ENCODE results near the gene RARRES1. TPM values are rescaled to one million over a fixed set of nuclear protein-coding genes. Genes with fewer than 3 reads are reported as not detected.

The RARRES1 gene
- total and polyA plus RNA-seq, 2 experiments from 2014 or later: 36.9 to 73.1 TPM

- Histone ChIP-seq H3K4me2 (no peak overlapping the region), H3K9me3 (ENCODE audit: low read depth) (no peaks in the 10 kb centered on the region), H2AFZ (no peak overlapping the region), H3K9me2 (replicated peaks; ENCODE audit: insufficient read depth) (no peaks in the 10 kb centered on the region), H3K4me3 (no peak overlapping the region), H3K27ac (no peak overlapping the region), H4K20me1 (ENCODE audit: insufficient read depth, poor library complexity, severe bottlenecking) (no peaks in the 10 kb centered on the region), H3K4me1 (ENCODE audit: insufficient read depth) (no peaks in the 10 kb centered on the region), H3K79me2 (no peaks in the 10 kb centered on the region), H3K27me3 (no peaks in the 10 kb centered on the region), H3K36me3 (replicated peaks; ENCODE audit: insufficient read depth, low read depth) (no peaks in the 10 kb centered on the region)
- WGBS (ENCODE audit: low lambda C conversion rate, missing lambda C conversion rate): 91% methylated on average over 5 of the region's 5 CpGs
- no peak for DNase-seq (ENCODE audit: low spot score)
- TF ChIP-seq EZH2phosphoT487 (IDR thresholded peaks at IDR 0.05; ENCODE audit: low read depth, severe bottlenecking, unreplicated experiment) (no peak), EZH2 (IDR thresholded peaks at IDR 0.05; ENCODE audit: borderline replicate concordance) (no peak), CTCF (IDR thresholded peaks at IDR 0.05; ENCODE audit: poor library complexity) (no peak)
Measured at GRCh38 chr3:158753854-158754253, 21.6 kb upstream of the RARRES1 start.

- WGBS (ENCODE audit: low lambda C conversion rate, missing lambda C conversion rate): 59% methylated on average over 1 of the region's 1 CpG
- TF ChIP-seq EZH2 (IDR thresholded peaks at IDR 0.05; ENCODE audit: borderline replicate concordance): no peak
- no peak overlapping the region for H3K4me3 ChIP-seq
- no peaks in the 10 kb centered on the region for H3K9me3 ChIP-seq (ENCODE audit: low read depth)
- no peak overlapping the region for H3K4me2 ChIP-seq
- H3K36me3 ChIP-seq (replicated peaks; ENCODE audit: insufficient read depth, low read depth): no peaks in the 10 kb centered on the region
- H3K4me1 ChIP-seq (ENCODE audit: insufficient read depth): no peaks in the 10 kb centered on the region
- H3K9me2 ChIP-seq (replicated peaks; ENCODE audit: insufficient read depth): no peaks in the 10 kb centered on the region
- no peak overlapping the region for H2AFZ ChIP-seq
- no peaks in the 10 kb centered on the region for H4K20me1 ChIP-seq (ENCODE audit: insufficient read depth, poor library complexity, severe bottlenecking)
- H3K79me2 ChIP-seq: no peaks in the 10 kb centered on the region
- no peak overlapping the region for H3K27ac ChIP-seq
- DNase-seq (ENCODE audit: low spot score): no peak
- H3K27me3 ChIP-seq: no peaks in the 10 kb centered on the region
Measured at GRCh38 chr3:158751316-158751715, 19.1 kb upstream of the RARRES1 start.

- Histone ChIP-seq H2AFZ (no peak overlapping the region), H4K20me1 (ENCODE audit: insufficient read depth, poor library complexity, severe bottlenecking) (no peaks in the 10 kb centered on the region), H3K4me3 (no peak overlapping the region), H3K27me3 (no peaks in the 10 kb centered on the region), H3K27ac (no peak overlapping the region), H3K9me3 (ENCODE audit: low read depth) (no peaks in the 10 kb centered on the region), H3K36me3 (replicated peaks; ENCODE audit: insufficient read depth, low read depth) (no peaks in the 10 kb centered on the region), H3K79me2 (no peaks in the 10 kb centered on the region), H3K9me2 (replicated peaks; ENCODE audit: insufficient read depth) (no peaks in the 10 kb centered on the region), H3K4me2 (no peak overlapping the region), H3K4me1 (ENCODE audit: insufficient read depth) (no peaks in the 10 kb centered on the region)
- DNase-seq (ENCODE audit: low spot score): no peak
- TF ChIP-seq EZH2 (IDR thresholded peaks at IDR 0.05; ENCODE audit: borderline replicate concordance) (no peak), CTCF (IDR thresholded peaks at IDR 0.05; ENCODE audit: poor library complexity) (no peak), EZH2phosphoT487 (IDR thresholded peaks at IDR 0.05; ENCODE audit: low read depth, severe bottlenecking, unreplicated experiment) (no peak)
- 86% methylated on average over 6 of the region's 6 CpGs for WGBS (ENCODE audit: low lambda C conversion rate, missing lambda C conversion rate)
Measured at GRCh38 chr3:158750016-158750415, 17.8 kb upstream of the RARRES1 start.

- no peaks in the 10 kb centered on the region for H3K27me3 ChIP-seq
- H3K79me2 ChIP-seq: no peaks in the 10 kb centered on the region
- no peak overlapping the region for H2AFZ ChIP-seq
- no peaks in the 10 kb centered on the region for H3K36me3 ChIP-seq (replicated peaks; ENCODE audit: insufficient read depth, low read depth)
- no peak overlapping the region for H3K4me2 ChIP-seq
- WGBS (ENCODE audit: low lambda C conversion rate, missing lambda C conversion rate): 88% methylated on average over 5 of the region's 5 CpGs
- no peaks in the 10 kb centered on the region for H3K9me3 ChIP-seq (ENCODE audit: low read depth)
- DNase-seq (ENCODE audit: low spot score): no peak
- no peaks in the 10 kb centered on the region for H3K4me1 ChIP-seq (ENCODE audit: insufficient read depth)
- no peak overlapping the region for H3K27ac ChIP-seq
- no peak for TF ChIP-seq EZH2 (IDR thresholded peaks at IDR 0.05; ENCODE audit: borderline replicate concordance)
- no peak for TF ChIP-seq CTCF (IDR thresholded peaks at IDR 0.05; ENCODE audit: poor library complexity)
- TF ChIP-seq EZH2phosphoT487 (IDR thresholded peaks at IDR 0.05; ENCODE audit: low read depth, severe bottlenecking, unreplicated experiment): no peak
- no peak overlapping the region for H3K4me3 ChIP-seq
- no peaks in the 10 kb centered on the region for H3K9me2 ChIP-seq (replicated peaks; ENCODE audit: insufficient read depth)
- H4K20me1 ChIP-seq (ENCODE audit: insufficient read depth, poor library complexity, severe bottlenecking): no peaks in the 10 kb centered on the region
Measured at GRCh38 chr3:158749526-158749925, 17.3 kb upstream of the RARRES1 start.

All from hepatocyte (in vitro differentiated cells).